ENCODE results near the gene TBC1D8B.
A peak's percentile ranks its signal among the peaks of the same experiment; 100 is the strongest.

Gene TBC1D8B

GRCh38 chrX:106898462-106898861, 96.0 kb downstream of the TBC1D8B start:
- no peak for DNase-seq (ENCODE audit: low read depth)

DNA sequence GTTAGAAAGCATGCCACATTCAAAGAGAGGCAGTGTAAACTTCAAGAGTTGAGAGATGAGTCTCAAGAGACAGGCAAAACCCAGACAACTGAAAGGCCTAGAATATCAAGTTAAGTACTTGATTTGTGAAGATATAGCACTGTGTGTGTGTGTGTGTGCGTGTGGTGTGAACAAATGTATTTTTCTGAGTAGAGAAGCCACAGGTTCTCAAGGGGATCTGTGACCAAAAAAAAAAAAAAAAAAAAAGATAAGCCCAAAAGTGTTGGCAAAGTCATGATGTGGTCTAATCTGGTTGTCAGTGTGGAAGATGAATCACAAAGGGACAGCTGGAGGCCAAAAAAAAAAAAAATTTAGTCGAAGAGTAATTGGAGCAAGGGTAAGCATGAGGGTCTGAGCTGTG, 96.8 kb downstream of the TBC1D8B start:
- DNase-seq (ENCODE audit: low read depth) = no peak

- no peak for DNase-seq (ENCODE audit: low read depth)
These were observed 97.4 kb downstream of the TBC1D8B start for GRCh38 chrX:106899841-106900240.

GRCh38 chrX:106901341-106901740, 98.9 kb downstream of the TBC1D8B start:
- no peak for DNase-seq (ENCODE audit: low read depth)

DNA sequence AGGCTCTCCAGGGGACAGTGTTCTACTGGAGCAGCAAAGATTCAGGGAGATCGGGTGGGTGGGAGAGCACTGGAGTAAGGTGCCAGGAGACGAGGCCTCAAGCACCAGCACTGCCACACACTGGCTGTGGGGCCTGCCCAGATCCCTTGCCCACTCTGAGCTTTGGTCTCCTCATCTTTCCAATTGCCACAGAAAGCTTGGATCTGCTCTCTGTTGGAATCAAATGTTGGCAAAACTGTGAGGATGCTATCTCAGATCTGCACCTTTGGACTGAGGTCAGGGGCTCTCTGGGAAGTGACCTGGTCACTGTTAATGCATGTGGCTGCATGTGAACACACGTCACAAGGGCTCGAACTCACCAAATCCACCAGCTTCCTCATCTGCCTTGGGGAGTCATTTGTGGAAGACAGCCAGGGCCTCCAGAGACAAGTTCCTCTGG, 99.3 kb downstream of the TBC1D8B start:
- DNase-seq (ENCODE audit: low read depth) = no peak

DNA sequence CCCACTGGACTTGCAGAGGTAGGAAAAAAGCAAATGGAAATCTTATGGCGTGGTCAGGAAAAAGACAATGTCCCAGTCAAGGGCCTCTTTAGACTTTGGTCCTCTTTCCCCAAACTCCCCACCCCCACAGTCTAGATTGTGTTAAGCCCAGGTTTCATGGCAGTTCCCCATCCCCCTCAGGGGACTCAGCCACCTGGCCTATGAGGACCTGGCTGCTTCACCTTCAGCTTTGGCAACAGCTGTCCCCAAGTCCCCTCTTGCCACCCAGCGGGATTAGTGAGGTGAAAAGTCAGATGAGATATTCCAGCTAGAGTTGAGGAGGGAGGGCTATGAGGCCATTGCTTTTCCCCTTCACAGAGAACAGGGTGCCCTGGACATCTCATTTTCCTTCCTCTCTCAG, 100.2 kb downstream of the TBC1D8B start:
- DNase-seq (ENCODE audit: low read depth) = no peak

- DNase-seq (ENCODE audit: low read depth) = no peak
These were observed 100.9 kb downstream of the TBC1D8B start, which contains the start of gene RIPPLY1 for GRCh38 chrX:106903291-106903824. TSS of gene RIPPLY1 (minus strand) at chrX:106903341. CDS start at chrX:106903287, 54 bp downstream.

GRCh38 chrX:106903856-106904528, 101.5 kb downstream of the TBC1D8B start:
- DNase-seq (ENCODE audit: low read depth) = no peak

- DNase-seq (ENCODE audit: low read depth) = no peak
These were observed 102.7 kb downstream of the TBC1D8B start for GRCh38 chrX:106905064-106905708.

GRCh38 chrX:106906361-106906760, 103.9 kb downstream of the TBC1D8B start:
- DNase-seq (ENCODE audit: low read depth) = no peak

GRCh38 chrX:106912864-106913263, 110.4 kb downstream of the TBC1D8B start:
- peak; percentile 15 for DNase-seq (ENCODE audit: low read depth)

GRCh38 chrX:106917830-106918500, 115.5 kb downstream of the TBC1D8B start:
- peak; percentile 32 for DNase-seq (ENCODE audit: low read depth)

DNA sequence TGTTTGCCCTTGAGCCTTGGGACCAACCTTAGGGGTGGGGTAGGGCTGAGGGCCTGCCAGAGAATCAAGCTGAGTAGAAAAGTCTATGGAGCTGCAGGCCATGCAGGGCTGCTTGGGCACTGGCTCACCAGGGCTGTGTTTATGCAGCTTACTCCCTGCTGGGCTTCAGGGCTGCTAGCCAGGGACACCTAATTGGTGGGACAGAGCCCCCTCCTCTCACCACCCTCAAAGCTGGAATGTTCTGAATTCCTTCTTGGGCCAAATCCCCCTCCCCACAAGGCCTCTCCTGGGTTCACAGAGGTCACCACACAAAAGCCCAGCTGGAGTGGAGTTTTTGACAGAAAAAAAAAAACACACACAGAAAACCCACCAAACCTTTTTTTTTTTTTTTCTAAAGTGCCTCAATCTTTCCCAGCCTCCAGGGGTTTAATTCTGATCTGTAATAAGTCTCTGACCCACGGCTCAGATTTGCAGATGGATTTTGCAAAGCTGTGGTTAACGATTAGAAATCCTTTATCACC, 117.5 kb downstream of the TBC1D8B start, which contains the start of gene CLDN2:
Gene CLDN2 (plus strand): TSS at position 471 of the 521 bp plus-strand sequence. CDS start 7,827 bp downstream, outside the sequence.
- no peak for DNase-seq (ENCODE audit: low read depth)

GRCh38 chrX:106921637-106922036, 119.2 kb downstream of the TBC1D8B start:
- no peak for DNase-seq (ENCODE audit: low read depth)
